UCSD-AML1 (cell line): Measurements from ENCODE around the gene CDH23.

ENCODE experiments used
- DNase-seq: peaks from one replicate; lab custom pipeline; 2025; ENCODE audit not compliant: unreplicated experiment; lab: John Stamatoyannopoulos, UW

CDH23 gene

DNA sequence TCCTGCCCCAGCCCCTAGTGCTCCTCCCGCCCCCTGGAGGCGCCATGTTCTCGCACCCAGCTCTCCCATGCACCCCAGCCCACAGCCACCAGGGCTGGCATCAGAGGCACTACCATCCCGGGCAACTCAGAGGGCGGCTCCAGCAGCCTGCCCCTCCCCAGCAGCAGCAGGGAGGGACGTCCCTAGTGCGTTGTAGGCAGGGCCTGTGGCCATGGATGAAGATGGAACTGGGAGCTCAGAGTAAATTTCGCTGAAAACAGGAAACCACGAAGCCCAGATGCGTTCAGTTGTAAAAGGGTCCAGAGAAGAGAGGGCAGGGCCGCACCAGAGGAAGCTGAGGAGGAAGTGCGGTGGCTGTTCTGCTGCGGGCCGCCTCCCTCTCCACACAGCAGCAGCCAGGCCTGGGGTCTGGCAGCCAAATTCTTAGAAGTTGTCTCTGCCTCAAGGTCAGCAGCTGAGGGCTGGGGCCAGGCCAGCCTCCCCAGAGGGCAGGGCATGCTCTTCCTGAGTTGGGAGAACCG, 352.0 kb downstream of the CDH23 start:
- DNase-seq: peak; percentile 96

DNA sequence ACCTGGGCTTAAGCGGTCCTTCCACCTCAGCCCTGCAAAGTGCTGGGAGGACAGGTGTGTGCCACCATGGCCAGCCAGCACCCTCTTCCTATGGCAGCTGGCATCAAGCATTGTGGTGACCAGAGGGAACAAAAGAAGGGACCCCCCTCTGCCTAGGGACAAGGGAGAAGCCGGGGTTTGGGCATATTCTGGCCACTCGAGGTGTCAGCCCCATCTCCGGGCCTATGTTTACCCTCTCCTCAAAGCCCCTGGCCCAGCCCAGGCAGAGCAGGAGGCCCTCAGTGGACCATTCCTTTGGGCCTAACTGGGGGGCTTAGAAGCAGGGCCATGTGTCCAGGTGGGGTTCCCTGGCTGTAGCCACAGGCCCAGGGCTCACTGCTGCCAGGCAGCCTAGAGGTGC, 352.7 kb downstream of the CDH23 start:
- no peak for DNase-seq

DNA sequence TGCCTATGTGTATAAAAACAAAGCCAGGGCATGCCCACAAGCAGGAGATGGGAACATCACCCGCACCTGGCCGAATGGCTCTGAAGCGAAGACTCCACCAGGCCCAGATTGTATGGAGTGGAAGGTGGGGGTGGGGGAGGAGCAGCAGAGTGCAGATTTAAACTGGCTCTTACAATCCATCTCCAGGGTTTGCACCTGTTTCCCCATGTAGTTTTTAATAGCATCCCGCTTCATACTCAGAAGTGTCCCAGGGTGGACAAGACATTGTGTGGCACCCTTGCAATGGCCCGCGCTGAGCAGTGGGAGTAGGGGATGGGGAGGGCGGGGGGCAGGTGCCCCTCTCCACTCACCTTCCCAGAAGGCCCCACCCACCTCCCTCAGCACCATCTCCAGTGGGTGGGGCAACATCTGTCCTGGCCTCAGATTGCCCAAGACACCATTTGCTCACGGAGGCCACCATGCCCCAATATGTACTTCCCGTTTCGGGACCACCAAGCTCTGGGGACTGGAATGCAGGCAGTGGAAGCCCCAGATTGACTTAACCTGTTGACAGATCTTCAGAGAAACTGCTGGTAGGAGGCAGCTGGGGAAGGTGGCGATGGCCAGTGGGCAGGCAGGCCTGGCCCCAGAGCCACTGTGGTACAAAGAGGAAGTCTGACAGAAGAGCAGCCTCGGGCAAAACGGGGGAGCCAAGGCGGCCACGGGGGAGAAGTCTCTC, 353.6 kb downstream of the CDH23 start:
- no peak for DNase-seq

DNA sequence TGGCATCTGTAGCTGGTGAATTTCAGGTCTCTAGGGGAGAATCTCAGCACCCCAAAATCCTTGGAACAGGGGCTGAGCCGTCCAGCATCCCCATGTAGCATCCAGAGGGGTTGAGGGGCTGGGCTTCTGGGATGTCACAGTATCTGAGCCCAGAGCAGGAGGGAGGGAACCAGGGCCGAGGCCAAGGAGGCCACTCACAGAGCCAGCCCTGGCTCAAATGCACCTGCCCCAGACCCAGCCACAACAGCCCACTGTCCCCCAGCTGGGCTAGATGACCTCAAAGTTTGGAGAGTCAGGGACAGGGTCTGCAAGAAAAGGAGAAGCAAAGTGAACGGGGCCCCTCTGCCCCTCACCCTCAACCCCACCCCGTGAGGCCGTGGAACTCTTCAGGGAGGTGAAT, 354.3 kb downstream of the CDH23 start:
- DNase-seq: no peak

DNA sequence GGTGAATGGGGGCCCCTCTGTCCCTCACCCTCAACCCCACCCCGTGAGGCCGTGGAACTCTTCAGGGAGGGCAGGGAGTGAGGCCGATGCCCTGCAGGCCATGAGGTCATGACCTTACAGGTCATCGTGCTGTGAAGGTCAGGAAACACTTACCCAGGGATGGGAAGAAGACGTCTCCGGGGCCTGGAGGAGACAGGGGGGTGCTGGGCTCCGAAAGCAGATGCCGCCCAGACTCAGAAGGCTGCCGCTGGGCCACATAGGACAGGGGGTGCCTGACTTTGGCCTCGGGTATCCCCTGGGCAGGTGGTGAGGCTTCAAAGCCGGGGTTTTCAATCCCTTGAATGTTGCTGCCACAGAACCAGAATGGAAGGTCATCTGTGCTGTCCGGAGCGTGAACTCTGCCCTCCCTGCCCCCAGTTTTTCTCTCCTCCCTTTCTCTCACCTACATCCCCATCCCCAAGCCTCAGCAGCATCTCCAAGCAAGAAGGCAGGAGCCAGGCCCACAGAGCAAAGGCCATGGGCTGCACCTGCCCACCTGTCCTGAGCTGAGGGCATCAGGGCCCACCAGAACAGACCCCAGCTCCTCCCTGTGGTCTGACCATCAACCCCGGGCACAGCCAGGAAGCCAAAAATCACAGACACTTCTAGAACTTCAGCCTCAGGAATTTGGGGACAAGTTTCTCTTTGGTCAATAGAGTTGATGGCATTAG, 354.9 kb downstream of the CDH23 start:
- no peak for DNase-seq

DNA sequence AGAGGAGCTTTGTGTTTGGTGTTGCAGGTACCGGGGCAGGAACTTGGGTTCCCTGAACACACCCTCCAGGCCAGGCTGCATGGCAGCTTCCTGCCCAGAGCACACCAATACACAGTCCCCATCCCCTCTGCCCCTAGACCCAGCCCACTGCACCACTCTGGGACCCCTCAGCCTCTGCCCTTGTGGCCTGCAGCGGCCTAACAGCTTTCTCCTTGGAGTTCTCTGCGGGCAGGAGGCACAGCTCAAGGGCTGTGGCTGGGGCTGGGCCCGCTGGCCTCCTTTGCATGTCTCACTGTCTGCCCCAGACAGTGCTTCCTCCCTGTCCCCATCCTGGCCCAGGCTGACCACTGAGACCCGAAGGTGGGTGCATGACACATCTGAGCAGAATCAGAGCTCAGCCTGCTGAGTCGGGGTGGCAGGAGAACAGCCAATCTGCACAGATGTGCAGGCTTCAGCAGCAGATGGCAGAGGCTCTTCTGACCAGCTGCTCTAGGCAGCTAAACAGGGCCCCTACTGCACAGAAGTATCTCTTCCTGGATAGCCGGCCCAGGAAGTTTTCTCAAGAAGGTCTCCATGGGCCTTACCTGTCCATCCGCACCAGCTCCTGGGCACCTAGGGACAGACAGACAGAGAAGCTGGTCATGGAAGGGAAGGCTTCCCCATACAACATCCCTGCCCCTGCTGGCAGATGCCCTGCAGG, 355.8 kb downstream of the CDH23 start:
- DNase-seq: no peak

DNA sequence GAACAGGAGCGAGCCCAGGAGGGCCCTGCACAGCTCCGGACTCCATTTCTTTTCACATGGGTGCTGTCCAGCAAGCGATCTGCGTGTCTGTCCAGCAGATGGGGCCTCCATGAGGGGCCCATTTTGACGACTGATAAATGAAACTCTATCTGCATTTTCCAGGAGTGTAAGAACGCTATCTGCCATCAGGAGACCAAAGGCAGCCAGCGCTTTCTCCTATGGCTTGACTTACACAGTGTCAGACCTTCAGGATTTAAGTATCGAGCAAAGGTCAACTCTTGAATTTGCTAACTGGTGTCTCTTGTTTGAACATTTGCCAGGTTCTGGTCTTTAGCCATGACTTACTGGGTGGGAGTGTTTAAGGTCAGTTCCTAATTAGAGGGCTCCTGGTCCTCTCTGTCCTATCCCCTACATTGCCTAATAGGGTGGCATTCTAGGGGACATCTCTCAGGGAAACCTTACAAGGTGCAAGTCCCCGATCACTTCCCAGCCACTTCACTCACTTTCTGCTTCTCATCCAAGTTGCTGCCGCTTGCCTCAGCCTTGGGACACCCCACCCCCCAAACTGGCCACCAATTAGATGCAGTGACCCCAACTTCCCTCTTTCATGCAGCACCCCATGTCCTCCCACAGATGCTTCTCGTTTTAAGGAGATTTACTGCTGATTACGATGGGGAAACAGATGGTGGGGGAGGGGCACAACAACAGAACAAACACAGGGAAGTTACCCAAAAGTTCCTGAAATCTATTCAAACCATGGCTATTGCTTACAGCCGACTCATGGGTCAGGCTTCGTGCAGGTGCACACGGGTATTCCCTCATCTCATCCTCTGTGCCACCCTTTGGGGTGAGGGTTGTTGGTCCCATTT, 356.6 kb downstream of the CDH23 start:
- DNase-seq: peak; percentile 82

DNA sequence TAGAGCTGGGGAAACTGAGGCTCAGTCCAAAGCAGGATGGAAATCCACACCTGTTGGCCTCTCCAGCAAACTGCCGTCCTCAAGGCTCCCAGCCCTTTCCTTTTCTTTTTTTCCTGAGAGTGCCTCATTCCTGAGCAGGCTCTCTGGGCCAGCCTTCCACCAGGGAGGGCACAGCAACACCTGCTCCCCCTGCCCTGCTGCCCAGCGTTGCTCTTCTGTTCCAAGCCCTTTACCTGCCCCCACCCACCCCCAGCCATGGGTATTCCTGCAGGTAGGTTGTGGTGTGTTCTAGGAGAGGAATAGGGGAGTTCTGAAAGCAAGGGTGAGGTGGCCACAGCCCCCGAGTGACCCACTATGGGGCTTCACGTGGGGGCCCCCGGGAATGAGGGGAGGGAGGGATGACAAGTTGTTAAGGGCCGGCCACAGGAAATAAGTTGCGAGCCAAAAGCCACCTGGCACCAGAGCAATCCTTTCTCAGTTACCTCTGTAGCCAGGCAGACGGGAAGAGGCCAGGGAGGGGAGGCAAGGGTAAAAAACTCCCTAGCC, 357.3 kb downstream of the CDH23 start:
- DNase-seq: no peak

DNA sequence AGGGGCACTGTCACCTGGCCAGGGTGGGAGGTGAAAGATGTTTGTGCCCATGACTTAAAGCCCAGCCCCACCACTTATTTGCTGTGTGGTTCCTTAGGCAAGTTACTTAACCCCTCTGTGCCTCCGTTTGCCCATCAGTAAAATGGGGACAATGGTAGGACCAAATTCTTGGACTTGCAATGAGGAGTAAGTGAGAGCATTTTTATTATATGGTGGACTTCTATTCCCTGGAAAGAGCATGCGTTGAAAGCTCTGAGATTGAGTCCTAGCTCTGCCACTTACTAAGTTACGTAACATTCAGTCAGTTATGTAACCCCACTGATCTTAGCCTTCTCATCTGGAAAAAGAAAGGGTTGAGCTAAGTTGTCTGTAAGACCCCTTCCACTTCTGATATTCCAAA, 357.8 kb downstream of the CDH23 start:
- no peak for DNase-seq

DNA sequence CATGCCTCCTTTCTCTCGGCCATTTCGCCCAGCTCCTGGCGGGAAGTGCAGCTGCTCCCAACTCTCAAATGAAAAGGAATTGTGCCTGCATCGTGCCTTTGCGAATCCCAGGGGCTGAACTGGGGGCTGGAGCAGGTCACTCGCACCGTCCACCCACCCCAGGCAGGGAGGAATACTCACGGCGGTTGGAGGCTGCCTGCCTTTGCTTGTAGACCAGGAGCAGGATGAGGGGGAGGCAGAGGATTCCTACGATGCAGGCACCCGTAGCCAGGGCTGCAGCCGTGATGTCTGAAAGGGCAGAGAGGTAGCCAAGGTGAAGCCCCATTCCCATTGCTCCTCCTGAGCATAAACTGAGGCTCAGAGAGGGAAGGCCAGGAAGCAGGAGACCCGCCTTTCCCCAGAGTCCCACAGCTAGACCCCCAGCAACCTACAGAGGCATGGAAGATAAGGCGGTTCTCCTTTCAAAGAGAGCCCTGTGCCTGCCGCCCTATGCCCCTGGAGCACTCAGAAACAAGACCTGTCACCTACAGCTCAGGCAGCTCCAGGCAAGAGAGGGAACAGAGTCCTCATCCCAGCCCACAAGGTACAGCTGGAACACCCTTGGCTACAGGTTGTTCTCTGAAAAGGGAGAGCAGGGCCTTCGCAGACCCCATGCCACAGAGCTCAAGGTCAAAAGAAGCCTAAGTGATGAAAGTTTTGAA, 358.6 kb downstream of the CDH23 start:
- no peak for DNase-seq

DNA sequence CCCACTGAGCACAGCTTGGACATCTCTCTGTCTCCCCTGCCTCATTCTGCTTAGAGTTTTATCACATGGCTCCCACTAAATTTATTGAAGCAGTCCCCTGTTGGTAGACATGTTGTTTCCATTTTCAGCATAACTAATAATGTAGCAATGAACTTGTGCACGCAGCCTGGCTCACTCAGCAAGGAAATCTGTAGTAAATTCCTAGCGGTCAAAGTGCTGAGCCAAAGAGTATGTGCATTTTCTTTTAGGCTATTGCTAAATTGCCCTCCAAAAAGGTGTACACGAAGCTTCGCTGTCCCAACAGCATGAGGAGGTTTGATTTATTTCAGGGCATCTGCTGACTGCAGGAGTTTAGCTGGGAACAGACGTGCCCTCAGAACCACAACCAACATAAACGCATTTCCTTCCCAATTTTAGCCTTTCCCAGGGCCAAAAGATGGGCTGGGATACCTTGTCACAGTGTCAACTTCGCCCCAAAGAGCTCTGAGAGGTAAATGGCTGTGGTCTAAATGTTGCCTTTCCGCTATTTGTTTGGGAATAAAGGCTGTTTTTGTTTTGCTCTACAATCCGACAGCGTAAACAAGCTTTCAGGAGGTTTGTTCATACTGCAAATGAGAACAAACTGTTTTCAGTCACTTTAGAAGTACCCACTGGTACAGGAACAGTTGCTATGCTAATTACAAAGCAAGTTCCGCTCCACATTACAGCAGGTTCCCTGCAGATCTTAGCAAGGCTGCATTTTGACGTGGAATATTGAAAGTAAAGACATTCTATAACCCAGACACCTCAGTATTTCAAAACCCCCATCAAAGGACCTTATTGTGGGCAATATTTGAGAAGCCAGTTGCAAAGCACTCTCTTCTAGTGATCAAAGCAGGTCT, 359.8 kb downstream of the CDH23 start:
- no peak for DNase-seq

DNA sequence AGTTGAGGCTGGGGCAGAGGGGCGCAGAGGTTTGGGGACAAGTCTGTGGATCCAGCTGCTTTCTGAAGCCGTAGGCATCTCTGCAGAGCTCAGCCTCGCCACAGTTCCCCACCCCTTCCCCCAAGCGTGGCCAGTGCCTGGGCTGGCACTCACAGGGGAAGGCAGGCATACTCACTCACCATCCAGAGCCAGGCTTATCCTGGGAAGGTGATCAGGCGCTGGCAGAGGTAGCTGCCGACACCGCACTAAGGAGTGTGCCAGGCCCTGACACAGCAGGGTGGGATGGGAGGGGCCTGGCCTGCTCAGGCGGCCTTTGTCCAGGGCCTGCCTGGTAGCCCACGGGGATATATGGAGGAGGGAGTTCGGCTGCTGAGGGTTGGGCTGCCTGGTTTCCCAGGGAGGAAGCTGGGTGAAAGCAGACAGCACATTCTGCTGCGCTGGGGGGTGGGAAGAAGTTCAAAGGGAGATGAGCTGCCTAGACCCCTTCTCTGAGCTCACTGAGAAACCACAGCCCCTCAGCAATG, 360.7 kb downstream of the CDH23 start:
- DNase-seq: no peak

DNA sequence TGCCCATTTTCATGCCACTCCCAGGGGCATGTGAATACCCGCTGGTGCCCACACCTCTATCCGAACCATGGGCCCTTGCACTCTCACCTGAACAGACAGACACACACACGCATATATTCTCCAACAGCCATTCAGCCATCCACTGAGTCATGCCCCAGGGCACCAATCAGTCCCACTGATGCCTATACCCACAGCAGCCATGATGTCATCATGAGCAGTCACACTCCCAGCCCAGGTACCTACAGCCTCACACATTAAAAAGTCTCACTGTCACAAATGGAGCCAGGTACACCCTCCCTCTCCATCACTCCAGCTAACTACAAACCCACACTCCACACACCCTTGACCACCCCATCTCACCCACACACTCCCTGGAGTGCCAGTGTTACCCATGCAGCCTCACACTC, 364.4 kb downstream of the CDH23 start:
- DNase-seq: no peak

DNA sequence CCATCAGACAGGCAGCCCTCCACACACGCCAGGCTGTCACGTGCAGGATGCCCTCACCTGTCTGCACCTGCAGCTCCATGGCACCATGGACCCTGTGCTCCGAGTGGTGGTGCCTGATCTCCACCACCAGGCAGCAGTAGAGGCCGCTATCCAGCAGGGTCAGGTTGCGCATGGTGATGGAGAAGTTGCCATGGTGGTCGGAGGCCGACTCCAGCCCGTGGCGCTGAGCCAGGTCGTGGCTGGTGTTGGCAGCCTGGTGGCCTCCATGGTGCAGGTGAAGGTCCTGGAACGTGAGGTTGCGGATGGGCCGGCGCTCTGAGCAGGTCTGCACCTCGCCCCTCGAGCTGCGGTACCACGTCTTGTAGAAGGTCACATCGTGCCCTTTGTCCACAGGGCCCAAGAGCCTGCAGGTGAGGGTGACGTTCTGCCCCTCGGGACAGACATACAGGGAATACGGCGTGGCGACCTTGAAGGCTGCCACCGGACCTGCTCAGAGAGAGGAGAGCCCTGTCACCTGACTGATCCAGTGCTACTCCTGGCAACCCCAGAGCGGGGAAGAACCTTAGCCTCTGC, 364.9 kb downstream of the CDH23 start:
- DNase-seq: no peak

DNA sequence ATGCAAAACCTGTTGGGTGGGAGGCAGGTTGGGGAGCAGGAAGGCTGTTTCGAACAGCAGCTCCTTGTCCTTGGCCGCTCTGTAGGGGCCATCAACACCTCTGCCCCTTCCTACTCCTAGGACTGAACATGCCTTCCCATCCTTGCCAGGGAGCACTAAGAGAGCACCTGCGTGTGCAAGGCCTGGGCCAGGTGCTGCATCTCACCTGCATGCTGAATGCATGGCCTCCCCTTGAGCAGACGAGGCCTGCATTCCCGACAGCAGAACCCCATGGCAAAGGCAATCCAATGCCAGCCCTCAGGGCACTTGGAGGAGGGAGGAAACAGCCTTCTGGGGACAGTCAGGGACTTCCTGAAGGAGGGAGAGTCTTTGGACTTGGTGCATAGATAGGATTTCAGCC, 365.6 kb downstream of the CDH23 start:
- no peak for DNase-seq

DNA sequence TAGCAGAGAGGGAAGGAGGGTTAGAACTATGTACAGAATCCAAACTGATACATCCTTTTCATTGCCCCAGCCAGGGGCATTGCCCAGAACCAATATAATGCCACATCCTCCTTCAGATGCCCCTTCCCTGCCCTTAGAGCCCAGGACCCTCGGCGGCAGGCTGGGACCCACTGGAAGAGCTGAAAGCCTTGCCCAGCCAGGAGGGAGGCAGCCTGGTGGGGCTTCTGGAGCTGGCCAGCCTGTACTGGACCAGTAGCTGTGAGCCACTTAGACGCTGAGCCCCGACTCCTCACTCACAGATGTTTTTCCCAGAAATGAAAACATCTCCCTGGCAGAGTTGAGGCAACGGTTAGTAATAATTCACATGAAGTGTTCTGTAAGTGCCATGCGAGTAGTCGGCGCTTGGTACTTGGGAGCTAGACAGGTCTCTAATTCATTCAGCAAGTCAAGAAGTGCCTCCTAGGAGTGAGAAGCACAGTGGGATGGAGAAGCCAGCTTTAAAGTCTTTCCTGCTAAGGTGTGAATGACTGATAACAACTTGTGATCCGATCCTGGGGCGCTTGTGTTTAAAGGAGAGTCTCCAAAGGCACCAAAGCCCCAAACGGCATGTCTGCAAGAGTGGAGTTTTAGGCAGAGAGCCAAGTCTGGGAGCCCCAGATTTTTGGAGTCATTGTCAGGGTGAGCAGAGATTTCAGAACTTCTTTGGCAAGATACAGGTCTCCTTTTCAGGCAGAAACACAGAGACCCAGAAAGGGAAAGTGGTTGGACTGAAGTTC, 366.8 kb downstream of the CDH23 start:
- no peak for DNase-seq

DNA sequence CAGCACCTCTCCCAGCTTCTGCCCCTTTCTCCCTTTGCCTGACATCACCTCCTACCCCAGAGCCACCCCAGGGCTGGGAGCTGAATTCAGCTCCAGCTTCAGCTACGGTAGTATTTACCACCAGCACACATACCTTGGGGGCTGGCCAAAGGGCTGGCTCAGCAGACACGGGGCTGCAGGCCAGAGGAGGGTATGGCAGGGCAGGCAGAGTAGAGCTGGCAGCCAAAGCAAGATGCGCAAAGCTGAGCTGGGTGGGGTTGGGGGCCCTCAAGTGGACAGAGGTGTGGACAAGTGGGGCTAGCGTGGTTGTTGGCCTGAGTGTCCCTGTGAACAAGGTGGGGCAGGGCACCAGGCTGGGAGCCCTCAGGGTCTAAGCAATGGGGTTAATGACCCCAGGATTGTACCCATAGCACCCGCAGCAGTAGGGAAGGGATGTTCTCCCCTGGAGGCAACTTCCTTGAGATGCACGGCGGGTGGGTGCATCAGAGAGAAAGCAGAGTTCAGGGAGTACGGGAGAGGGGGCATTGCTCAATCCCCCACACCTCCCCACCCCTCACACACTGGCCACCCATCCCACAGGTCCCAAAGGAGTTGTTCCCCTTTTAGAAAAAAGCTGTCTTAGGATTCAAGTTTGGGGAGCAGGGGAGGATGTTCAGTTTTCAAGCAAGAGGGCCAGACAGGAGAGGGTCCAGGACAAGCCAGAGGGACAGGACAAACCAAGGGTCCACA, 368.6 kb downstream of the CDH23 start:
- DNase-seq: no peak
